CD4-positive, CD25-positive, alpha-beta regulatory T cell (primary cell): ENCODE data around the gene MORN1. TPM values are rescaled to one million over a fixed set of nuclear protein-coding genes. Genes with fewer than 3 reads are reported as not detected.

ENCODE experiments used
- ATAC-seq, 2 donors: fragments of 150-1000 bp; cut with Tn5 transposase; one replicate each; pipeline ENCODE4 v1.10.0; 2021; ENCODE audit warnings: low read depth in 2 of 2, moderate number of reproducible peaks in 2 of 2, moderate library complexity in 1 of 2
- DNase-seq, 3 donors: peaks; one replicate each; pipeline versions ENCODE4 v3.0.0 to v3.0.0-alpha.2; 2012 to 2022; ENCODE audit warnings: mixed read lengths in 1 of 3
- H3K27ac ChIP-seq: one replicate; pipeline ENCODE4 v1.7.0; 2013; ENCODE audit warnings: mild to moderate bottlenecking, low read length; ENCODE audit not compliant: insufficient read depth, poor library complexity, severe bottlenecking
- H3K27me3 ChIP-seq: one replicate; pipeline ENCODE4 v1.7.0; 2013; ENCODE audit warnings: low read length; ENCODE audit not compliant: control insufficient read depth, insufficient read depth
- H3K36me3 ChIP-seq: one replicate; pipeline ENCODE4 v1.7.0; 2013; ENCODE audit warnings: mild to moderate bottlenecking, low read length, moderate library complexity; ENCODE audit not compliant: control insufficient read depth, insufficient read depth
- H3K4me1 ChIP-seq: 2 replicates; pipeline ENCODE4 v1.7.0; 2013; ENCODE audit warnings: mild to moderate bottlenecking, low read length; ENCODE audit not compliant: insufficient read depth, control insufficient read depth, poor library complexity, severe bottlenecking
- H3K4me3 ChIP-seq: one replicate; pipeline ENCODE4 v1.7.0; 2013; ENCODE audit warnings: low read depth, mild to moderate bottlenecking, low read length, moderate library complexity
- H3K9me3 ChIP-seq, 2 experiments: 1 replicate in 1 of 2; 2 replicates in 1 of 2; pipeline ENCODE4 v1.7.0; 2013; ENCODE audit warnings: low read length in 2 of 2, mild to moderate bottlenecking in 1 of 2, moderate library complexity in 1 of 2; ENCODE audit not compliant: control insufficient read depth in 2 of 2
- H3K27ac Mint-ChIP-seq, 3 donors: one replicate each; pipeline ENCODE4 v1.8.0; 2020 to 2022; ENCODE audit warnings: mild to moderate bottlenecking in 3 of 3, mixed read lengths in 3 of 3, moderate library complexity in 2 of 3
- H3K27me3 Mint-ChIP-seq: one replicate; pipeline ENCODE4 v1.8.0; 2022; ENCODE audit warnings: mild to moderate bottlenecking, mixed read lengths
- H3K36me3 Mint-ChIP-seq: one replicate; pipeline ENCODE4 v1.8.0; 2020; ENCODE audit warnings: mixed read lengths
- H3K4me1 Mint-ChIP-seq, 4 donors: one replicate each; pipeline ENCODE4 v1.8.0; 2020 to 2022; ENCODE audit warnings: mixed read lengths in 4 of 4, mild to moderate bottlenecking in 1 of 4
- H3K4me3 Mint-ChIP-seq, 4 donors: one replicate each; pipeline ENCODE4 v1.8.0; 2020 to 2022; ENCODE audit warnings: mild to moderate bottlenecking in 4 of 4, mixed read lengths in 4 of 4, moderate library complexity in 3 of 4
- H3K9me3 Mint-ChIP-seq, 7 donors: one replicate each; pipeline ENCODE4 v1.8.0; 2020 to 2022; ENCODE audit warnings: mixed read lengths in 7 of 7, mild to moderate bottlenecking in 3 of 7, moderate library complexity in 2 of 7
- polyA plus RNA-seq, 4 donors: library from polyadenylated mRNA; unstranded; fragments of 300-500 nt; fragmentation: Illumina TruSeq; gene quantifications; one replicate each; pipeline ENCODE4 v1.2.3, GENCODE V29; 2021
- total RNA-seq: library from RNA; stranded (reverse); gene quantifications from one replicate; pipeline ENCODE4 v1.2.3, GENCODE V29; 2022

The MORN1 gene
- total and polyA plus RNA-seq, 5 donors from 2014 or later: 1.3 to 7.3 (median 2.4) TPM

GRCh38 chr1:2289607-2290006, 101.7 kb downstream of the MORN1 start:
- Mint-ChIP-seq H3K4me1 (peaks cover 6 to 83% (median 48%) of the 10 kb centered on the region in 4 donors), H3K27me3 (no peaks in the 10 kb centered on the region), H3K4me3 (peak overlapping the region in 3 of 4 donors; percentile 88 to 91 (median 90)), H3K27ac (peak overlapping the region; percentile 86 to 94 (median 94)), H3K9me3 (peaks cover 0 to 2% (median 0%) of the 10 kb centered on the region in 7 donors), H3K36me3 (no peaks in the 10 kb centered on the region)
- H3K4me1 ChIP-seq: peaks cover 76% of the 10 kb centered on the region
- peak overlapping the region; percentile 59 for H3K4me3 ChIP-seq
- no peaks in the 10 kb centered on the region for H3K27me3 ChIP-seq
- DNase-seq: no peak
- no peak for ATAC-seq
- H3K9me3 ChIP-seq: no peaks in the 10 kb centered on the region
- H3K36me3 ChIP-seq: no peaks in the 10 kb centered on the region
- H3K27ac ChIP-seq: peak overlapping the region; percentile 79

- Histone ChIP-seq H3K4me3 (no peak overlapping the region), H3K9me3 (no peaks in the 10 kb centered on the region)
- H3K27ac Mint-ChIP-seq: peak overlapping the region in 2 of 3 donors; percentile 76 to 88
These were observed 102.4 kb downstream of the MORN1 start for GRCh38 chr1:2288816-2289536.

GRCh38 chr1:2288311-2288710, 103.0 kb downstream of the MORN1 start:
- H3K27ac Mint-ChIP-seq: peak overlapping the region; percentile 66 to 88 (median 71)
- no peaks in the 10 kb centered on the region for H3K36me3 Mint-ChIP-seq
- Histone ChIP-seq H3K27ac (no peak overlapping the region), H3K4me1 (peaks cover 72% of the 10 kb centered on the region), H3K9me3 (no peaks in the 10 kb centered on the region), H3K36me3 (no peaks in the 10 kb centered on the region), H3K4me3 (peak overlapping the region; percentile 47), H3K27me3 (no peaks in the 10 kb centered on the region)
- DNase-seq (peak in 2 of 3 donors; percentile 17 to 72), ATAC-seq (no peak)
- H3K27me3 Mint-ChIP-seq: no peaks in the 10 kb centered on the region
- peak overlapping the region; percentile 54 to 84 (median 62) for H3K4me3 Mint-ChIP-seq
- peaks cover 0 to under 1% (median 0%) of the 10 kb centered on the region in 7 donors for H3K9me3 Mint-ChIP-seq
- peaks cover 6 to 79% (median 40%) of the 10 kb centered on the region in 4 donors for H3K4me1 Mint-ChIP-seq

More at GRCh38 chr1:2288816-2289536, 102.4 kb downstream of the MORN1 start:
- Mint-ChIP-seq H3K36me3 (no peaks in the 10 kb centered on the region), H3K9me3 (peaks cover 0 to 2% (median 0%) of the 10 kb centered on the region in 7 donors), H3K4me1 (peaks cover 6 to 82% (median 45%) of the 10 kb centered on the region in 4 donors), H3K27me3 (no peaks in the 10 kb centered on the region), H3K4me3 (peak overlapping the region; percentile 54 to 89 (median 62))
- ATAC-seq (no peak), DNase-seq (no peak)
- Histone ChIP-seq H3K27ac (no peak overlapping the region), H3K36me3 (no peaks in the 10 kb centered on the region), H3K4me1 (peaks cover 75% of the 10 kb centered on the region), H3K27me3 (no peaks in the 10 kb centered on the region)

GRCh38 chr1:2287649-2288048, 103.7 kb downstream of the MORN1 start:
- Histone ChIP-seq H3K36me3 (no peaks in the 10 kb centered on the region), H3K27me3 (no peaks in the 10 kb centered on the region), H3K27ac (no peak overlapping the region), H3K4me1 (peaks cover 66% of the 10 kb centered on the region), H3K9me3 (no peaks in the 10 kb centered on the region), H3K4me3 (no peak overlapping the region)
- DNase-seq: no peak
- Mint-ChIP-seq H3K4me3 (peak overlapping the region in 2 of 4 donors; percentile 62 to 84), H3K9me3 (no peaks in the 10 kb centered on the region), H3K27ac (peak overlapping the region in 1 of 3 donors; percentile 71), H3K27me3 (no peaks in the 10 kb centered on the region), H3K36me3 (no peaks in the 10 kb centered on the region), H3K4me1 (peaks cover 6 to 76% (median 39%) of the 10 kb centered on the region in 4 donors)
- ATAC-seq: no peak

GRCh38 chr1:2286923-2287322, 104.4 kb downstream of the MORN1 start:
- H3K36me3 Mint-ChIP-seq: no peaks in the 10 kb centered on the region
- H3K4me1 Mint-ChIP-seq: peaks cover 6 to 68% (median 36%) of the 10 kb centered on the region in 4 donors
- Histone ChIP-seq H3K27me3 (no peaks in the 10 kb centered on the region), H3K36me3 (no peaks in the 10 kb centered on the region), H3K9me3 (no peaks in the 10 kb centered on the region), H3K27ac (no peak overlapping the region), H3K4me3 (no peak overlapping the region), H3K4me1 (peaks cover 59% of the 10 kb centered on the region)
- DNase-seq (no peak), ATAC-seq (no peak)
- no peaks in the 10 kb centered on the region for H3K9me3 Mint-ChIP-seq
- peak overlapping the region in 2 of 4 donors; percentile 46 to 76 for H3K4me3 Mint-ChIP-seq
- no peaks in the 10 kb centered on the region for H3K27me3 Mint-ChIP-seq
- H3K27ac Mint-ChIP-seq: peak overlapping the region in 1 of 3 donors; percentile 89

- DNase-seq: no peak
- no peak overlapping the region for H3K27ac Mint-ChIP-seq
- no peaks in the 10 kb centered on the region for H3K36me3 ChIP-seq
- H3K4me1 Mint-ChIP-seq: peaks cover 0 to 49% (median 18%) of the 10 kb centered on the region in 4 donors
- no peaks in the 10 kb centered on the region for H3K9me3 ChIP-seq
- H3K27me3 ChIP-seq: no peaks in the 10 kb centered on the region
- peaks cover 39% of the 10 kb centered on the region for H3K4me1 ChIP-seq
- ATAC-seq: no peak
- peak overlapping the region in 1 of 4 donors; percentile 47 for H3K4me3 Mint-ChIP-seq
- no peaks in the 10 kb centered on the region for H3K36me3 Mint-ChIP-seq
- H3K27ac ChIP-seq: no peak overlapping the region
- H3K4me3 ChIP-seq: no peak overlapping the region
- H3K27me3 Mint-ChIP-seq: no peaks in the 10 kb centered on the region
- no peaks in the 10 kb centered on the region for H3K9me3 Mint-ChIP-seq
These were observed 106.4 kb downstream of the MORN1 start for GRCh38 chr1:2284932-2285331.

GRCh38 chr1:2283991-2284895, 107.1 kb downstream of the MORN1 start:
- Histone ChIP-seq H3K9me3 (no peaks in the 10 kb centered on the region), H3K4me3 (no peak overlapping the region), H3K36me3 (no peaks in the 10 kb centered on the region), H3K4me1 (peaks cover 32% of the 10 kb centered on the region), H3K27ac (no peak overlapping the region), H3K27me3 (no peaks in the 10 kb centered on the region)
- Mint-ChIP-seq H3K27ac (no peak overlapping the region), H3K27me3 (no peaks in the 10 kb centered on the region), H3K4me1 (peaks cover 0 to 44% (median 14%) of the 10 kb centered on the region in 4 donors), H3K9me3 (no peaks in the 10 kb centered on the region), H3K36me3 (no peaks in the 10 kb centered on the region), H3K4me3 (no peak overlapping the region)
- ATAC-seq (no peak), DNase-seq (no peak)
